ENCODE data around the gene LY6G6D. TPM values are rescaled to one million over a fixed set of nuclear protein-coding genes. Genes with fewer than 3 reads are reported as not detected.

LY6G6D gene
- total RNA-seq, 1 donor from 2014 or later = not detected

DNA sequence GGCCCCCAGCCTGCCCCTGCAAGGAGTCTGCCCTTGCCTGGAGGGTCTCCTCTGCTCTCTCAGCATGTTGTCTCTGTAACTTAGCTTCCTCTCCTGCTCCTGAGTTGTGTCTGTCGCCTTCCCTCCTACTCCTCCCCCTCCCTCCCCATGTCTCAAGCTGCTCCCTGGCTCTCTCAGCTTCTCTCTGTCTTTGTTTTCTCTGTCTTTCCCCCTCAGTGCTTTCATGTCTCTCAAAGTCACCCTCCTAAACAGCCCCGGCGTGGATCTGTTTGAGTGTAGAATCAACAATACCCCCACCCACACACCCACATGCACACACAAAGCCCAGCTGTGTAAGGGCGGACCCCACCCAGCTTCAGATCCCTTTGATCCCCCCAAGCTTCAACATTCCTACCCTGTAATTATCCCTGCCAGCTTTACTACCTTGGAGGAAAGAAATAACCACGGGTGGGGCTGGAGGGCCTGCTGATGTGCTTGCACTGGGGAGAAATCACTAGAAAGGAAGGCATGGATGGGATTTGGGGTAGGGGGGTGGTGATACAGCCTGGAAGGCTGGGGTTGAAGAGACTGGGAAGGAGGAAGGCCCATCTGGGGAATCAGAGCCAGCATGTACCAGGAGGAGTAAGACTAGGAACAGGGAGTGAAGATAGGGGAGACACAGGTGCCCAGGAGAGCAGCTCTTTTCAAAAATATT lies 1.0 kb upstream of the LY6G6D start:
- no peaks in the 10 kb centered on the region for H3K9me3 Mint-ChIP-seq (ENCODE audit: unreplicated experiment)
- H3K27ac Mint-ChIP-seq (ENCODE audit: unreplicated experiment) = no peak overlapping the region
- DNase-seq (ENCODE audit: low spot score) = no peak
- H3K4me1 Mint-ChIP-seq (ENCODE audit: unreplicated experiment) = no peaks in the 10 kb centered on the region
- H3K27me3 Mint-ChIP-seq (ENCODE audit: unreplicated experiment) = peaks cover 3% of the 10 kb centered on the region
- TF ChIP-seq, protein P1, sequence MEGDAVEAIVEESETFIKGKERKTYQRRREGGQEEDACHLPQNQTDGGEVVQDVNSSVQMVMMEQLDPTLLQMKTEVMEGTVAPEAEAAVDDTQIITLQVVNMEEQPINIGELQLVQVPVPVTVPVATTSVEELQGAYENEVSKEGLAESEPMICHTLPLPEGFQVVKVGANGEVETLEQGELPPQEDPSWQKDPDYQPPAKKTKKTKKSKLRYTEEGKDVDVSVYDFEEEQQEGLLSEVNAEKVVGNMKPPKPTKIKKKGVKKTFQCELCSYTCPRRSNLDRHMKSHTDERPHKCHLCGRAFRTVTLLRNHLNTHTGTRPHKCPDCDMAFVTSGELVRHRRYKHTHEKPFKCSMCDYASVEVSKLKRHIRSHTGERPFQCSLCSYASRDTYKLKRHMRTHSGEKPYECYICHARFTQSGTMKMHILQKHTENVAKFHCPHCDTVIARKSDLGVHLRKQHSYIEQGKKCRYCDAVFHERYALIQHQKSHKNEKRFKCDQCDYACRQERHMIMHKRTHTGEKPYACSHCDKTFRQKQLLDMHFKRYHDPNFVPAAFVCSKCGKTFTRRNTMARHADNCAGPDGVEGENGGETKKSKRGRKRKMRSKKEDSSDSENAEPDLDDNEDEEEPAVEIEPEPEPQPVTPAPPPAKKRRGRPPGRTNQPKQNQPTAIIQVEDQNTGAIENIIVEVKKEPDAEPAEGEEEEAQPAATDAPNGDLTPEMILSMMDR (IDR thresholded peaks at IDR 0.05; ENCODE audit: unreplicated experiment) = no peak
- H3K36me3 Mint-ChIP-seq (ENCODE audit: low read depth, unreplicated experiment) = no peaks in the 10 kb centered on the region
- H3K4me3 Mint-ChIP-seq (ENCODE audit: unreplicated experiment) = no peak overlapping the region

DNA sequence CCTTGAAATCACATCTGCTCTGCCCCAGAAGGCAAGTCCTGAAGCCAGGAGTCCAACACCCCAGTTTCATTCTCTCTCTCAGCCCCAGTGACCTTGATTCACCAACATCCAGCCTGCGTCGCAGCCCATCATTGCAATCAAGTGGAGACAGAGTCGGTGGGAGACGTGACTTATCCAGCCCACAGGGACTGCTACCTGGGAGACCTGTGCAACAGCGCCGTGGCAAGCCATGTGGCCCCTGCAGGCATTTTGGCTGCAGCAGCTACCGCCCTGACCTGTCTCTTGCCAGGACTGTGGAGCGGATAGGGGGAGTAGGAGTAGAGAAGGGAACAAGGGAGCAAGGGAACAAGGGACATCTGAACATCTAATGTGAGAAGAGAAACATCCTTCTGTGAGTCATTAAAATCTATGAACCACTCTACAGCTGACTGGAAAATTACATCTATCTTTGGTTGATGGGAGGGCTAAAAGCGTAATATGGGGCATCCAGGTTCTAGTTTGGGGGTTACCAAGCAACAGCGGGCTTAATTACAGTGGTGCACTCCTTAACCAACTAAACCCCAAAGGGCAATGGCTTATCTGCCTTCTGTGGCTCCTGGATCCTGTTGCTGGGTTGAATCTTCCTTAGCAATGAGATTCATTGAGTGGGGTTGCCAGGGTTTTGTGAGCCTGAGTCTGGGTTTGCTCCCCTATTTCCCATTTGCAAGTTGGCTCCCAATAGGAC lies 2.5 kb downstream of the LY6G6D start:
- Mint-ChIP-seq H3K27ac (ENCODE audit: unreplicated experiment) (peak overlapping the region; percentile 52), H3K4me3 (ENCODE audit: unreplicated experiment) (no peak overlapping the region), H3K36me3 (ENCODE audit: low read depth, unreplicated experiment) (peaks cover 5% of the 10 kb centered on the region), H3K27me3 (ENCODE audit: unreplicated experiment) (peaks cover 6% of the 10 kb centered on the region), H3K4me1 (ENCODE audit: unreplicated experiment) (no peaks in the 10 kb centered on the region), H3K9me3 (ENCODE audit: unreplicated experiment) (no peaks in the 10 kb centered on the region)
- DNase-seq (ENCODE audit: low spot score) = no peak
- TF ChIP-seq, protein P1 (IDR thresholded peaks at IDR 0.05; ENCODE audit: unreplicated experiment) = no peak

DNA sequence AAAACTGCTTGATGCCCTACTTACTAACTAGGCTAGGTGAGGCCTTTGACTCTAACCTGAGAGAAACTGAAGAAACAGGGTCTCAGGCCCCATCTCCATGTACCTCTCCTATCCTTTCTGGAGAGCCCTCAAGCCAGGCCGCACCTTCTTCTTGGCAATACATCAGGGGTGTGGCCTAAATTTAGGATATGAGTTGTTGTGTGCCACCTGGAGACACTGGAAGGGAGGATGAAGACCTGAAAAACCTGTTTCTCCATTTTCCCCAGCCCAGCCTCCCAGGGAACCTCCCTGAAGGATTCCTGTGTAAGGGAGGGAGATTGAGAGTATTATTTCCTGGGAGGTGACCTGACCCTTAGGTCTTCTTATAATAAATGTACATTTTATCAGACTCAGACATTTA lies 3.1 kb downstream of the LY6G6D start:
- Mint-ChIP-seq H3K36me3 (ENCODE audit: low read depth, unreplicated experiment) (peaks cover 5% of the 10 kb centered on the region), H3K27ac (ENCODE audit: unreplicated experiment) (no peak overlapping the region), H3K9me3 (ENCODE audit: unreplicated experiment) (no peaks in the 10 kb centered on the region), H3K4me3 (ENCODE audit: unreplicated experiment) (no peak overlapping the region), H3K27me3 (ENCODE audit: unreplicated experiment) (peaks cover 6% of the 10 kb centered on the region), H3K4me1 (ENCODE audit: unreplicated experiment) (no peaks in the 10 kb centered on the region)
- TF ChIP-seq, protein P1 (IDR thresholded peaks at IDR 0.05; ENCODE audit: unreplicated experiment) = no peak
- DNase-seq (ENCODE audit: low spot score) = no peak

DNA sequence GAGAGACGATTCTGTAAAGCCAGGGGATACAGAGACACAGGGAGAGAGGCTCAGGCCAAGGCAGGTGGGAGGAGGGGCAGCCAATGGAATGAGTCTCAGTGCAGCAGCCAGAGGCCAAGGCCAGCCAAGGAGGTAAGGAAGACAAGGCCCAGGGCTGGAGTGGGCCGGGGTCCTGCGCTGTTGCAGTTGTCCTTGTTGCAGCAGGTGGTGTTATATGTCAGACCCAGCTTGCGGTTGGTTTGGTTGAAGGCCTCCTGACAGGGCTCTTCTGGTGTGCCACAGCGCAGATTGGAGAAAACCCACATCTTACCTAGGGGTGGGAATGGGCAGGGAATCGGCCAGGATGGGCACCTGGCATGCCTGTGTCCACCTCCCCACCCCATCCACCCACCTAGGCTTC lies 3.9 kb downstream of the LY6G6D start:
- H3K36me3 Mint-ChIP-seq (ENCODE audit: low read depth, unreplicated experiment) = peaks cover 5% of the 10 kb centered on the region
- DNase-seq (ENCODE audit: low spot score) = no peak
- no peaks in the 10 kb centered on the region for H3K4me1 Mint-ChIP-seq (ENCODE audit: unreplicated experiment)
- TF ChIP-seq, protein P1 (IDR thresholded peaks at IDR 0.05; ENCODE audit: unreplicated experiment) = no peak
- H3K4me3 Mint-ChIP-seq (ENCODE audit: unreplicated experiment) = no peak overlapping the region
- peaks cover 6% of the 10 kb centered on the region for H3K27me3 Mint-ChIP-seq (ENCODE audit: unreplicated experiment)
- H3K9me3 Mint-ChIP-seq (ENCODE audit: unreplicated experiment) = no peaks in the 10 kb centered on the region
- no peak overlapping the region for H3K27ac Mint-ChIP-seq (ENCODE audit: unreplicated experiment)

DNA sequence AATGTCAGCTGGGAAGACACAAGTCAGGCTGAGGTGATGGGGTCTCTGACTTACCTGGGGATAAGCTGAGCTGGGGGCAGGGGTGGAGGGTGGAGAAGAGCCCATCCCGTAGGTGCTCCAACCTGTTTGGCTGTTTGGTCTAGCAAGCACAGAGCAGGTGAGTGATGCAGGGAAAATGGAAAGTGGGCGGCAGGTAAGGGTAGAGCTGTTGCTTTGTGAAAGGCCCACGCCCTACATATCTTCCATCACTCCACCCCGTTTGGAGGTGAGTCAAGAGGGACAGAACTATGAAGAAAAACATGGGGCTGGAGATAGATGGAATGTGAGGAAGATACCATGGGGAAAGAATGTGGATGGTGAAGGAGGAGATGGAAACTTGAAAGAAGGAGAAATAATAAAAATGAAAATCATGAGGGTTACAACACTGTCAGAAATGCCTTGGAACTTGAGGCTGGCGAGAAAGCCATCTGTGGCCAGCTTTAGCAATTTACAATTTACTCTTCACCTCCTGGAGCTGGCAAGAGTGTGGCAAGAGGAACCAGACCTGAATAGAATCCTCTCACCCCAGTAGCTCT lies 5.1 kb downstream of the LY6G6D start:
- no peaks in the 10 kb centered on the region for H3K9me3 Mint-ChIP-seq (ENCODE audit: unreplicated experiment)
- H3K4me3 Mint-ChIP-seq (ENCODE audit: unreplicated experiment) = no peak overlapping the region
- TF ChIP-seq, protein P1 (IDR thresholded peaks at IDR 0.05; ENCODE audit: unreplicated experiment) = no peak
- DNase-seq (ENCODE audit: low spot score) = no peak
- H3K27ac Mint-ChIP-seq (ENCODE audit: unreplicated experiment) = no peak overlapping the region
- peaks cover 5% of the 10 kb centered on the region for H3K36me3 Mint-ChIP-seq (ENCODE audit: low read depth, unreplicated experiment)
- no peaks in the 10 kb centered on the region for H3K4me1 Mint-ChIP-seq (ENCODE audit: unreplicated experiment)
- H3K27me3 Mint-ChIP-seq (ENCODE audit: unreplicated experiment) = peaks cover 6% of the 10 kb centered on the region
